ENCODE results near the gene CKS2.
"Not testable (repeated sequence)": the region's sequence is repeated elsewhere in the genome, so short reads cannot be mapped to it uniquely, and the experiment has no call there.

- not testable (repeated sequence) for TF ChIP-seq CTCF, POLR2A (IDR thresholded peaks at IDR 0.05)
Observed at GRCh38 chr9:89276040-89276439, 35.0 kb upstream of the CKS2 start.

Data from heart left ventricle (tissue), 13 donors.